Panc1 (cell line): Measurements from ENCODE around the gene TFB2M. TPM values are rescaled to one million over a fixed set of nuclear protein-coding genes. Genes with fewer than 3 reads are reported as not detected.

Source experiments
- ATAC-seq: fragments of 200-7000 bp; cut with Tn5 transposase; 2 replicates; pipeline ENCODE4 v1.9.1; 2020; ENCODE audit warnings: mild to moderate bottlenecking, moderate library complexity
- BruUV-seq: library from RNA; stranded (reverse); fragments of 400-500 nt; replicated peaks from 2 replicates; lab custom pipeline; 2021; lab: Mats Ljungman, UMichigan
- CTCF ChIA-PET: fragments of 300-600 bp; sonication (Branson Sonifier 250); formaldehyde crosslinking; loops from one replicate; lab custom pipeline; 2022; ENCODE audit warnings: antibody characterized with exemption; lab: Charles Lee
- POLR2A ChIA-PET: fragments of 300-600 bp; sonication (Branson Sonifier 250); formaldehyde crosslinking; loops from one replicate; lab custom pipeline; 2022; ENCODE audit warnings: antibody characterized with exemption; lab: Charles Lee
- DNase-seq: peaks from one replicate; pipeline ENCODE4 v3.0.0-alpha.2; 2010; ENCODE audit warnings: low read depth, low spot score
- H3K27ac ChIP-seq: 2 replicates; pipeline ENCODE4 v1.5.1; 2011; ENCODE audit warnings: mild to moderate bottlenecking, low read length, inconsistent platforms
- H3K27me3 ChIP-seq: fragments of 200-500 bp; sonication (Bioruptor generic); 2 replicates; pipeline ENCODE4 v1.6.0; 2014; ENCODE audit warnings: low read length, inconsistent platforms; ENCODE audit not compliant: control insufficient read depth, insufficient read depth
- H3K36me3 ChIP-seq: fragments of 200-500 bp; sonication (Bioruptor generic); 2 replicates; pipeline ENCODE4 v1.5.1; 2014; ENCODE audit warnings: inconsistent platforms, mild to moderate bottlenecking, low read length, moderate library complexity; ENCODE audit not compliant: control insufficient read depth, insufficient read depth
- H3K4me1 ChIP-seq: 2 replicates; pipeline ENCODE4 v1.5.1; 2011; ENCODE audit warnings: inconsistent platforms, mild to moderate bottlenecking, low read length, moderate library complexity; ENCODE audit not compliant: control insufficient read depth, insufficient read depth
- H3K4me3 ChIP-seq, 2 experiments: 2 replicates each; pipeline ENCODE4 v1.5.1; 2011 to 2012; ENCODE audit warnings: low read depth in 2 of 2, low read length in 2 of 2, mild to moderate bottlenecking in 2 of 2, inconsistent platforms in 1 of 2, moderate library complexity in 1 of 2
- H3K9me3 ChIP-seq: fragments of 200-500 bp; sonication (Bioruptor generic); 2 replicates; pipeline ENCODE4 v1.5.1; 2014; ENCODE audit warnings: low read depth, mild to moderate bottlenecking, inconsistent platforms, low read length, moderate library complexity; ENCODE audit not compliant: control insufficient read depth, insufficient read depth
- CTCF ChIP-seq: fragments of 450-650 bp; IDR thresholded peaks from 2 replicates; pipeline ENCODE4 v1.5.1; 2017; ENCODE audit warnings: mild to moderate bottlenecking
- POLR2AphosphoS5 ChIP-seq: IDR thresholded peaks from 2 replicates; pipeline ENCODE4 v1.6.1; 2012; ENCODE audit warnings: mild to moderate bottlenecking, low read depth, low read length, moderate library complexity
- SIN3A ChIP-seq: IDR thresholded peaks from 2 replicates; pipeline ENCODE4 v1.6.1; 2012; ENCODE audit warnings: low read depth, mild to moderate bottlenecking, low read length, moderate library complexity, borderline replicate concordance; ENCODE audit not compliant: insufficient read depth
- TCF7L2 ChIP-seq: IDR thresholded peaks from 2 replicates; pipeline ENCODE4 v1.6.1; 2011; ENCODE audit warnings: mild to moderate bottlenecking, low read depth, low read length, inconsistent platforms
- in situ Hi-C: cut with HindIII; loops from 2 replicates; pipeline ENCODE4 v1.10.0; 2016; ENCODE audit warnings: low sequenced_read_pairs, low pct_unique_long_range_greater_than_20kb
- intact Hi-C: fragments of 100-400 bp; cut with micrococcal nuclease; formaldehyde crosslinking; loops from one replicate; pipeline ENCODE4 v1.10.0; 2022; ENCODE audit not compliant: unreplicated experiment
- total RNA-seq: library from RNA; stranded (reverse); gene quantifications from one replicate; pipeline ENCODE4 v1.2.1, GENCODE V29; 2021; ENCODE audit not compliant: unreplicated experiment
- TF ChIP-seq, protein P1 (sequence below), 2 experiments: IDR thresholded peaks; 2 replicates each; pipeline ENCODE4 v1.6.1; 2011 to 2012; ENCODE audit warnings: low read depth in 2 of 2, control low read depth in 1 of 2, low read length in 1 of 2, mild to moderate bottlenecking in 1 of 2, moderate library complexity in 1 of 2; ENCODE audit not compliant: insufficient read depth in 1 of 2

TFB2M gene
- total RNA-seq, 1 experiment from 2014 or later = 21.0 TPM

DNA sequence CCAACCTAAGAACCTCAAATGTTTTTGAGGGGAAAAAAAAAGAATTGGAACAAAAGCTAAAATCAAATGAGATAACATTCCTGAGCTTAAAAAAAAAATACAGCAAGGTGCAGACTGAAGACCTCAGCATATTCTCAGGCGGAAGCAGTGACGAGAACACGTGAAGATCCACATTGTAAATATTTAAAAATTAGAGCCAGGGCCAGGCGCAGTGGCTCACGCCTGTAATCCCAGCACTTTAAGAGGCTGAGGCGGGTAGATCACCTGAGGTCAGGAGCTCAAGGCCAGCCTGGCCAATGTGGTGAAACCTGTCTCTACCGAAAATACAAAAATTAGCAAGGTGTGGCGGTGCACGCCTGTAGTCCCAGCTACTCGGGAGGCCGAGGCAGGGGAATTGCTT is 15.7 kb downstream of the TFB2M start:
- intact Hi-C loops = no loop called here
- Histone ChIP-seq H3K4me1 (no peaks in the 10 kb centered on the region), H3K27ac (no peak overlapping the region), H3K9me3 (no peaks in the 10 kb centered on the region), H3K36me3 (peaks cover 15% of the 10 kb centered on the region; the same call in 1 of the 2 replicates), H3K4me3 (no peak overlapping the region), H3K27me3 (no peaks in the 10 kb centered on the region)
- TF ChIP-seq SIN3A (no peak), TCF7L2 (no peak)
- TF ChIP-seq, protein P1, sequence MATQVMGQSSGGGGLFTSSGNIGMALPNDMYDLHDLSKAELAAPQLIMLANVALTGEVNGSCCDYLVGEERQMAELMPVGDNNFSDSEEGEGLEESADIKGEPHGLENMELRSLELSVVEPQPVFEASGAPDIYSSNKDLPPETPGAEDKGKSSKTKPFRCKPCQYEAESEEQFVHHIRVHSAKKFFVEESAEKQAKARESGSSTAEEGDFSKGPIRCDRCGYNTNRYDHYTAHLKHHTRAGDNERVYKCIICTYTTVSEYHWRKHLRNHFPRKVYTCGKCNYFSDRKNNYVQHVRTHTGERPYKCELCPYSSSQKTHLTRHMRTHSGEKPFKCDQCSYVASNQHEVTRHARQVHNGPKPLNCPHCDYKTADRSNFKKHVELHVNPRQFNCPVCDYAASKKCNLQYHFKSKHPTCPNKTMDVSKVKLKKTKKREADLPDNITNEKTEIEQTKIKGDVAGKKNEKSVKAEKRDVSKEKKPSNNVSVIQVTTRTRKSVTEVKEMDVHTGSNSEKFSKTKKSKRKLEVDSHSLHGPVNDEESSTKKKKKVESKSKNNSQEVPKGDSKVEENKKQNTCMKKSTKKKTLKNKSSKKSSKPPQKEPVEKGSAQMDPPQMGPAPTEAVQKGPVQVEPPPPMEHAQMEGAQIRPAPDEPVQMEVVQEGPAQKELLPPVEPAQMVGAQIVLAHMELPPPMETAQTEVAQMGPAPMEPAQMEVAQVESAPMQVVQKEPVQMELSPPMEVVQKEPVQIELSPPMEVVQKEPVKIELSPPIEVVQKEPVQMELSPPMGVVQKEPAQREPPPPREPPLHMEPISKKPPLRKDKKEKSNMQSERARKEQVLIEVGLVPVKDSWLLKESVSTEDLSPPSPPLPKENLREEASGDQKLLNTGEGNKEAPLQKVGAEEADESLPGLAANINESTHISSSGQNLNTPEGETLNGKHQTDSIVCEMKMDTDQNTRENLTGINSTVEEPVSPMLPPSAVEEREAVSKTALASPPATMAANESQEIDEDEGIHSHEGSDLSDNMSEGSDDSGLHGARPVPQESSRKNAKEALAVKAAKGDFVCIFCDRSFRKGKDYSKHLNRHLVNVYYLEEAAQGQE (IDR thresholded peaks at IDR 0.05; ENCODE audit: insufficient read depth in 1 of 2, low read depth in 2 of 2, low read length in 1 of 2) = no peak
- DNase-seq (no peak), ATAC-seq (no peak)
- ChIA-PET CTCF (no interaction called here), POLR2A (no interaction called here)
- in situ Hi-C loops = no loop called here
- no TSS peak for BruUV-seq

- intact Hi-C loops (no loop called here), in situ Hi-C loops (no loop called here)
- no peaks in the 10 kb centered on the region for H3K27me3 ChIP-seq
- CTCF ChIA-PET = no interaction called here
- no peak overlapping the region for H3K4me3 ChIP-seq
- DNase-seq (no peak), ATAC-seq (no peak)
- POLR2A ChIA-PET = no interaction called here
- peaks cover 15% of the 10 kb centered on the region; the same call in 1 of the 2 replicates for H3K36me3 ChIP-seq
- BruUV-seq = no TSS peak
- H3K27ac ChIP-seq = no peak overlapping the region
- no peaks in the 10 kb centered on the region for H3K9me3 ChIP-seq
- H3K4me1 ChIP-seq = no peaks in the 10 kb centered on the region
- TF ChIP-seq POLR2AphosphoS5 = no peak
- TF ChIP-seq CTCF = no peak
- no peak for TF ChIP-seq TCF7L2
- TF ChIP-seq SIN3A = no peak
- TF ChIP-seq, protein P1 (IDR thresholded peaks at IDR 0.05; ENCODE audit: insufficient read depth in 1 of 2, low read depth in 2 of 2, low read length in 1 of 2) = no peak
Observed at GRCh38 chr1:246549665-246550064, 16.4 kb downstream of the TFB2M start.
